Fibroblast of the aortic adventitia (primary cell): ENCODE data around the gene IL12RB2. TPM values are rescaled to one million over a fixed set of nuclear protein-coding genes. Genes with fewer than 3 reads are reported as not detected.

Experiments used
- DNase-seq: peaks from one replicate; pipeline ENCODE4 v3.0.0-alpha.2; 2010; ENCODE audit warnings: low read depth
- H3K4me3 ChIP-seq: 2 replicates; pipeline ENCODE4 v1.5.1; 2011; ENCODE audit warnings: low read depth, mild to moderate bottlenecking, control low read depth, low read length, moderate library complexity
- CTCF ChIP-seq: IDR thresholded peaks from 2 replicates; pipeline ENCODE4 v1.5.1; 2011; ENCODE audit warnings: mild to moderate bottlenecking, low read length, control low read depth, inconsistent platforms; ENCODE audit not compliant: insufficient read depth
- total RNA-seq: library from RNA; depleted of rRNA; stranded (reverse); fragments of >200 nt; gene quantifications from 2 replicates; pipeline ENCODE4 v1.2.3, GENCODE V29; 2012; ENCODE audit warnings: low replicate concordance

The IL12RB2 gene
- total RNA-seq, 1 donor, result not detected

GRCh38 chr1:67350783-67351182 is 43.1 kb downstream of the IL12RB2 start:
- TF ChIP-seq CTCF, result no peak
- no peak for DNase-seq
- H3K4me3 ChIP-seq, result no peak overlapping the region

DNA sequence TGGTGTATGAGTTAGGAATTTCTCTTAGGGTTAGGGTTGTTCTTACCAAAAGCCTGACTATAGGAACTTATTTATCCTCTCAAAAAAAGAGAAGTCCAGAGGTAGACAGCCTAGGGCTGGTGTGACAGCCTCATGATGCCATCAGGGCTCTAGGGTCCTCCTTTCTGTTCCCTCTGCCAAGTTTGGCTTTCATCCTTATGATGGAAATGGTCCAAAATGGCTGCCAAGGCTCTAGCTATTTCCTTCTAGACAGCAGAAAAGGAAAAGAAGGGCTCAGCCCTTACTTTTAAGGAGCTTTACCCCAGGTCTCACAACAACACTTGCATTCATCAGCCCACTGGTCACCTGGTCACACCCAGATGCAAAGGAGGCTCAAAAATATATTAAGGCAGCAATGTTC is 44.5 kb downstream of the IL12RB2 start:
- no peak for DNase-seq
- no peak overlapping the region for H3K4me3 ChIP-seq
- no peak for TF ChIP-seq CTCF

DNA sequence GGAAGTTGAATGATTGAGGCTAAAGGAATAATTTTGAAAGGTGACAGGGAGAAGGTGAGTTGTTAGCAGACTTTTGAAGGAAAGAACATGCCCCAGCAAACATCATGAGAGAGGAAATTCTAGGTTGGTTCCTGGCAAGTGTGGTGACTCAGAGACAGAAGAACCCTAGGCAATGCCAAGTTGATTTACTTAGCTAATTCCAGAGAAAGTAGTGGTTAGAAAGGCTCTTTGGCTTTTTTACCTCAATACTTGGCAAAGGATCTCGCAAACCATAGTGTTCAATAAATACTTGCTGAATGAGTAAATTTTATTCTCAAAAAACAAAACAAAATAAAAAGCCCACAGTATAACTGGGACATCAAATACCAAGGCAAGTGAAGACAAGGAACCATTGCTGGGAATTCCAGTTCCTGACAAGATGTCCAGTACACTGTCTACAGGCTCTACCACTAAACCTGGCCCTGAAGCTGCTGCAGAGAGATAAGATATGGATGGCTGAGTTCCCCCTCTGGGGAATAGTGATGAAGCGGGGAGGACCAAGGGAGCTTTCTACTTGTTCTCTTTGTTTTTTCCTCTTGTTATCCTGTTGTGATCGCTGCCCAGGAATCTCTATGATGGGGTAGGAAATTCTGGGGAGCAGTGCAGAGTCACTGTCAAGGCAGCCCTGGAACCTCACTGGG is 48.2 kb downstream of the IL12RB2 start:
- no peak overlapping the region for H3K4me3 ChIP-seq
- TF ChIP-seq CTCF, result no peak
- DNase-seq, result peak; percentile 80

DNA sequence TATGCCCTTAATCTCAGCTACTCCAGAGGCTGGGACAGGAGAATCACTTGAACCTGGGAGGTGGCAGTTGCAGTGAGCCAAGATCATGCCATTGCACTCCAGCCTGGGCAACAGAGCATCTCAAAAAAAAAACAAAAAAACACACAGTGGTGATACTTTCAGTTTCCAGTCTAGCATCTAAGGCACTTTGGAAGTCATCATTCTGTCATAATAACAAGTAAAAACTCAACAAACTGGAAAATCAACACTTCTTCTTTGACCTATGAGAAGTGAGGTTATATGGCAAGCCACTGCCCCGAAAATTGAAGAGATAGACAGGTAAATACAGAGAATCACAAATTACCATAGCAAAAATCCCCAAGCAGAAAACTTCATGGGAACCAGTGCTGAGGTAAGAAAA is 51.9 kb downstream of the IL12RB2 start:
- no peak for DNase-seq
- H3K4me3 ChIP-seq, result no peak overlapping the region
- TF ChIP-seq CTCF, result no peak

DNA sequence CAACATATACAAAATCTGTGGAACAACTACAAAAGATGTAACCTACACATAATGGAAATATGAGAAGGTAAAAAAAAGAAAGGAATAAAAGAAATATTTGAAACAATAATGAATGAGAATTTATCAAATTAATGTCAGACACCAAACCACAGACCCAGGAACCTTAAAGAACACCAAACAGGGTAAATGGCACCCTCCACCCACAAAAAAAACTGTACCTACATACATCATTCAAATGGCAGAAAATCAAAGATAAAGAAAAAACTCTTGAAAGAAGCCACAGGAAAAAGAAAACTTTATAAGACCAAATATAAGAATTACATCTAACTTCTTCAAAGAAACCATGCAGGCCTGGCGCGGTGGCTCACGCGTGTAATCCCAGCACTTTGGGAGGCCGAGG is 54.0 kb downstream of the IL12RB2 start:
- no peak for DNase-seq
- no peak for TF ChIP-seq CTCF
- no peak overlapping the region for H3K4me3 ChIP-seq

- no peak for TF ChIP-seq CTCF
- peak; percentile 39 for DNase-seq
- H3K4me3 ChIP-seq, result no peak overlapping the region
These were observed 59.8 kb downstream of the IL12RB2 start for GRCh38 chr1:67367370-67368045.

- H3K4me3 ChIP-seq, result no peak overlapping the region
- TF ChIP-seq CTCF, result no peak
- DNase-seq, result no peak
These were observed 60.4 kb downstream of the IL12RB2 start for GRCh38 chr1:67368046-67368514.
